NCI-H526 (cell line): Measurements from ENCODE around the gene FAM240A.

Experiments
- DNase-seq, 2 experiments: peaks; one replicate each; lab custom pipeline; 2025; lab: John Stamatoyannopoulos, UW

FAM240A gene

DNA sequence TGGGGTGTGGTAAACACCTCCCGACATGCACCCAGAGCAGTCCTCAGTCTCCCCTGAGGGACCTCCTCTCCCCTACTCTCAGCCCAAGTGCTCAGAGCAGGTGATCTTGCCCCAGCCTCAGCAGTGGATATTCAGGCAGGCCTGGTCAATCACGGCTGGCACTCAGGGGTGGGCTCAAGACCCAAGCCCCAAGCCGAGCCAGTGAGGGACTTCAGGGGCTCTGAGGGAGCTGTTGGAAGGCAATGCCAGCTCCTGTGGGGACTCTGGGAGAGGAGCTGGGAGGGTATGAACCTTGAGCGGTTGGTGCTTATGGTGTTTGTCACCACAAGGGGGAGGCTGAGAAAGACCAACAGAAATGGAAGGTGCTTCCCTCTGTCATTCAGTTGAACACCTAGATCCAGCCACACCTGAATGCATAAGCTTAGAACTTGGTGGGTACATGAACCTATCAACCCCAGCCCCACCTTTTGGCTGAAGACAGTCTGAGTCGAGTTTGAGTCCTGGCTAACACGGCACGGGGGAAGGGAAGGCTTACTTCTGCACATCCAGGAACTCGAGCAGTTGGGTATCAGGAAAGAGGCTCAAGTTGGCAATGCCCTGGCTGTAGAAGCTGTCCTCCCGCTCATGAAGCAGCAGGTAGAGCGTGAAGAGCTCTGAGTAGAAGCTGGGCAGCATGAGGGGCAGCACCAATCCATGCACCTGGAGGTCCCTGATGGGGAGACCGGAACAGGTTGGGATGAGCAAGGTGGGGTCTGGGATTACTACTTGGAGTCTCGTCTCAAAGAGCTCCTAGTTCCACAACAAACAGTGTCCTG is 61.9 kb downstream of the FAM240A start:
- no peak for DNase-seq

DNA sequence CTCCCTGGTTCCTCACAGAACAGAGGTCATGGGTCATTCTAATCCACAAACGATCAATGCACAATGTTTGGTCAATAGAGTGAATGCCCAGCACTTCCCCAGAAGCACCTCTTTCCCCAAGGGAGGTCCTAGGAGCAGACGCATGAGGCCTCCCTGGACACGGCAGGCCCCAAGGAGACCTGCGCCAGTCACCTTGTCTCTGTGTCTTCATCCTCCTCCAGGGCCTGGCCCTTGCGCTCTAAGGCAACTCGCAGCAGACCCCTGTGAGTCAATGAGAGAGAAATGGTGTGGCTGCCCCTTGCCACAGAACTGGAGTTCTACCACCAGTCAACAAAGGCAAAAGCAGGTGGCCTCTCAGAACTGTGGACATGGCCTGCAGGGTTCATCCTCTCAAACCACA is 63.1 kb downstream of the FAM240A start:
- no peak for DNase-seq
